PC-9 (cell line): ENCODE measurements around the gene PRKG1. TPM values are rescaled to one million over a fixed set of nuclear protein-coding genes. Genes with fewer than 3 reads are reported as not detected.

Experiments
- BruUV-seq: library from RNA; stranded (reverse); fragments of 400-500 nt; replicated peaks from 2 replicates; lab custom pipeline; 2021; lab: Mats Ljungman, UMichigan
- CTCF ChIA-PET: fragments of 300-600 bp; sonication (Branson Sonifier 250); formaldehyde crosslinking; loops from one replicate; lab custom pipeline; 2022; ENCODE audit warnings: antibody characterized with exemption; lab: Charles Lee
- POLR2A ChIA-PET: fragments of 300-600 bp; sonication (Branson Sonifier 250); formaldehyde crosslinking; loops from one replicate; lab custom pipeline; 2022; ENCODE audit warnings: antibody characterized with exemption; ENCODE audit not compliant: unreplicated experiment; lab: Charles Lee
- DNase-seq, 2 experiments: peaks; one replicate each; pipeline versions ENCODE4 v3.0.0 to v3.0.0-alpha.2; 2015 to 2022; ENCODE audit warnings: mixed read lengths in 1 of 2
- H2AFZ ChIP-seq: fragments of 200-600 bp; sonication (generic); 2 replicates; pipeline ENCODE4 v1.8.1; 2017; ENCODE audit warnings: antibody characterized with exemption
- H3F3A ChIP-seq: fragments of 200-600 bp; sonication (generic); 2 replicates; pipeline ENCODE4 v1.8.1; 2017; ENCODE audit warnings: antibody characterized with exemption, mild to moderate bottlenecking, low read depth; ENCODE audit not compliant: insufficient read depth
- H3K27ac ChIP-seq: fragments of 200-600 bp; sonication (generic); 2 replicates; pipeline ENCODE4 v1.6.1; 2016; ENCODE audit warnings: mixed run types
- H3K27me3 ChIP-seq: fragments of 200-600 bp; sonication (generic); 2 replicates; pipeline ENCODE4 v1.6.1; 2016; ENCODE audit warnings: low read depth, mixed run types; ENCODE audit not compliant: insufficient read depth
- H3K36me3 ChIP-seq: fragments of 200-600 bp; sonication (generic); 2 replicates; pipeline ENCODE4 v1.6.1; 2016; ENCODE audit warnings: low read depth, mixed run types
- H3K4me1 ChIP-seq: fragments of 200-600 bp; sonication (generic); replicated peaks from 2 replicates; pipeline ENCODE4 v1.6.1; 2016; ENCODE audit warnings: mixed run types; ENCODE audit not compliant: insufficient read depth
- H3K4me2 ChIP-seq: fragments of 200-600 bp; sonication (generic); 2 replicates; pipeline ENCODE4 v1.6.1; 2017; ENCODE audit warnings: mixed run types
- H3K4me3 ChIP-seq: fragments of 200-600 bp; sonication (generic); 2 replicates; pipeline ENCODE4 v1.6.1; 2016; ENCODE audit warnings: mixed run types
- H3K79me2 ChIP-seq: fragments of 200-600 bp; sonication (generic); 2 replicates; pipeline ENCODE4 v1.6.1; 2017; ENCODE audit warnings: low read depth, mixed run types
- H3K9me2 ChIP-seq: fragments of 200-600 bp; sonication (generic); 2 replicates; pipeline ENCODE4 v1.8.1; 2017; ENCODE audit warnings: mild to moderate bottlenecking; ENCODE audit not compliant: insufficient read depth
- H3K9me3 ChIP-seq: fragments of 200-600 bp; sonication (generic); 2 replicates; pipeline ENCODE4 v1.8.1; 2016; ENCODE audit warnings: low read depth; ENCODE audit not compliant: insufficient read depth
- H4K20me1 ChIP-seq: fragments of 200-600 bp; sonication (generic); 2 replicates; pipeline ENCODE4 v1.8.1; 2017; ENCODE audit not compliant: insufficient read depth
- CTCF ChIP-seq: fragments of 200-600 bp; sonication (generic); conservative IDR thresholded peaks from 2 replicates; pipeline ENCODE4 v1.6.1; 2017; ENCODE audit warnings: mixed run types, antibody characterized with exemption, mild to moderate bottlenecking, moderate library complexity
- EZH2 ChIP-seq: fragments of 200-600 bp; sonication (generic); IDR thresholded peaks from 2 replicates; pipeline ENCODE4 v1.8.0; 2017; ENCODE audit warnings: antibody characterized with exemption, low read depth
- intact Hi-C: fragments of 100-400 bp; cut with micrococcal nuclease; formaldehyde crosslinking; loops from one replicate; pipeline ENCODE4 v1.10.0; 2022; ENCODE audit not compliant: unreplicated experiment
- total RNA-seq: library from RNA; stranded (reverse); gene quantifications from 2 replicates; pipeline ENCODE4 v1.2.3, GENCODE V29; 2021

The PRKG1 gene
- total RNA-seq, 1 experiment from 2014 or later: 0.70 TPM

GRCh38 chr10:52059089-52059488, 984.8 kb downstream of the PRKG1 start:
- H3F3A ChIP-seq: no peaks in the 10 kb centered on the region
- CTCF ChIA-PET: interaction anchor here (0.5 kb wide), 1 partner anchor 17 kb away, joined by 3 read pairs; no protein-coding TSS in a partner anchor
- H3K4me1 ChIP-seq: 0 out of 2 replicates have a peak, but pooled peaks cover 4% of the 10 kb centered on the region
- no peaks in the 10 kb centered on the region for H3K79me2 ChIP-seq
- H3K27me3 ChIP-seq: no peaks in the 10 kb centered on the region
- no peak overlapping the region for H2AFZ ChIP-seq
- no peak overlapping the region for H3K27ac ChIP-seq
- POLR2A ChIA-PET: no interaction called here
- intact Hi-C loops: no loop called here
- H3K9me3 ChIP-seq: peaks cover 2% of the 10 kb centered on the region; the same call in 1 of the 2 replicates
- TF ChIP-seq CTCF: no peak
- TF ChIP-seq EZH2: no peak
- no TSS peak for BruUV-seq
- H3K4me3 ChIP-seq: no peak overlapping the region
- no peak for DNase-seq
- H4K20me1 ChIP-seq: no peaks in the 10 kb centered on the region
- no peaks in the 10 kb centered on the region for H3K36me3 ChIP-seq
- H3K9me2 ChIP-seq: no peaks in the 10 kb centered on the region
- H3K4me2 ChIP-seq: no peak overlapping the region

DNA sequence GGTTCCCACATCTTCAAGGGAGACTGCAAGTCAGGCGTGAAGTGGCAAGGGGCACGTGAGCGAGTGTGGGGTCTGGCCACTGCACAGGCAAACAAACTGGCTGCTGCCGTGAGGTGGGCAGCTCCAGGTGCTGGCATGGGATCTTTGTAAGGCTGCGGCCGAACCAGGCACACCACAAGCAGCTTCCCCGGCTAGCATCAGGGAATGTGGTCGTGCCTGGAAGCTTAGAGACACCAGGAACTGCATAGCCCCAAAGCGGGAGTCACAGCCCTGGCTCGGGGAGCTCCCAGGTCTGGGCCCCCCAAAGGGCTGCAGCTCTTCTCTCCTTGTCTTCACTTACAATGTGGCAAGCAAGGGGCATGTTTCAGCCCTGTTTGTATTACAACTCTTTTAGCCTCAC, 988.9 kb downstream of the PRKG1 start:
- no peak overlapping the region for H3K4me2 ChIP-seq
- H3K4me3 ChIP-seq: no peak overlapping the region
- TF ChIP-seq CTCF (no peak), EZH2 (no peak)
- CTCF ChIA-PET: no interaction called here
- H4K20me1 ChIP-seq: no peaks in the 10 kb centered on the region
- no peaks in the 10 kb centered on the region for H3F3A ChIP-seq
- no peak overlapping the region for H2AFZ ChIP-seq
- intact Hi-C loops: no loop called here
- DNase-seq: no peak
- peaks cover 2% of the 10 kb centered on the region; the same call in 1 of the 2 replicates for H3K9me3 ChIP-seq
- no peaks in the 10 kb centered on the region for H3K36me3 ChIP-seq
- BruUV-seq: no TSS peak
- no peak overlapping the region for H3K27ac ChIP-seq
- POLR2A ChIA-PET: no interaction called here
- H3K4me1 ChIP-seq: no peaks in the 10 kb centered on the region
- no peaks in the 10 kb centered on the region for H3K9me2 ChIP-seq
- H3K27me3 ChIP-seq: no peaks in the 10 kb centered on the region
- no peaks in the 10 kb centered on the region for H3K79me2 ChIP-seq

- no peaks in the 10 kb centered on the region for H3K27me3 ChIP-seq
- H3K79me2 ChIP-seq: no peaks in the 10 kb centered on the region
- DNase-seq: no peak
- ChIA-PET POLR2A (no interaction called here), CTCF (no interaction called here)
- H2AFZ ChIP-seq: no peak overlapping the region
- H3K9me2 ChIP-seq: no peaks in the 10 kb centered on the region
- H3K4me3 ChIP-seq: no peak overlapping the region
- no peak for TF ChIP-seq CTCF
- no peak for TF ChIP-seq EZH2
- BruUV-seq: no TSS peak
- no peaks in the 10 kb centered on the region for H3K4me1 ChIP-seq
- no peaks in the 10 kb centered on the region for H4K20me1 ChIP-seq
- H3K4me2 ChIP-seq: no peak overlapping the region
- no peaks in the 10 kb centered on the region for H3K36me3 ChIP-seq
- intact Hi-C loops: no loop called here
- H3K27ac ChIP-seq: no peak overlapping the region
- no peaks in the 10 kb centered on the region; the same call in 1 of the 2 replicates for H3K9me3 ChIP-seq
- H3F3A ChIP-seq: no peaks in the 10 kb centered on the region
Measured at GRCh38 chr10:52064084-52064845, 990.0 kb downstream of the PRKG1 start.
